Tibial nerve (tissue), 4 donors: Measurements from ENCODE around the gene GMDS. TPM values are rescaled to one million over a fixed set of nuclear protein-coding genes. Genes with fewer than 3 reads are reported as not detected.
A peak's percentile ranks its signal among the peaks of the same experiment; 100 is the strongest.

ENCODE experiments used
- DNase-seq, 2 donors: peaks; one replicate each; pipeline ENCODE4 v3.0.0-alpha.2; 2019; ENCODE audit warnings: low spot score in 2 of 2
- H3K27ac ChIP-seq, 4 donors: fragments of 200-600 bp; sonication (generic) in 3 of 4; one replicate each; pipeline ENCODE4 v1.5.1; 2017 to 2019; ENCODE audit warnings: mild to moderate bottlenecking in 1 of 4
- H3K27me3 ChIP-seq, 2 donors: fragments of 200-600 bp; sonication (generic) in 1 of 2; one replicate each; pipeline versions ENCODE4 v1.5.1 to v1.6.0; 2017 to 2019
- H3K36me3 ChIP-seq, 3 donors: fragments of 200-600 bp; sonication (generic); one replicate each; pipeline ENCODE4 v1.5.1; 2018 to 2019
- H3K4me1 ChIP-seq, 4 donors: fragments of 200-600 bp; sonication (generic) in 3 of 4; one replicate each; pipeline ENCODE4 v1.5.1; 2017 to 2019
- H3K4me3 ChIP-seq, 4 donors: fragments of 200-600 bp; sonication (generic) in 3 of 4; one replicate each; pipeline ENCODE4 v1.5.1; 2017 to 2019; ENCODE audit warnings: mild to moderate bottlenecking in 1 of 4, moderate library complexity in 1 of 4
- H3K9me3 ChIP-seq, 4 donors: fragments of 200-600 bp; sonication (generic) in 3 of 4; one replicate each; pipeline ENCODE4 v1.5.1; 2017 to 2019
- CTCF ChIP-seq, 5 experiments: fragments of 200-600 bp in 3 of 5; fragments of 450-650 bp in 2 of 5; sonication (generic) in 3 of 5; IDR thresholded peaks; one replicate each; pipeline ENCODE4 v1.5.1; 2016 to 2019; ENCODE audit warnings: antibody characterized with exemption in 5 of 5, mild to moderate bottlenecking in 3 of 5, moderate library complexity in 2 of 5
- EP300 ChIP-seq, 2 donors: sonication (generic); formaldehyde crosslinking; IDR thresholded peaks; one replicate each; pipeline ENCODE4 v1.6.1; 2017; ENCODE audit warnings: antibody characterized with exemption in 2 of 2, mild to moderate bottlenecking in 1 of 2
- POLR2A ChIP-seq, 2 donors: fragments of 450-650 bp; IDR thresholded peaks; one replicate each; pipeline ENCODE4 v1.6.1; 2017; ENCODE audit warnings: antibody characterized with exemption in 2 of 2, mild to moderate bottlenecking in 2 of 2, moderate library complexity in 2 of 2
- WGBS, 2 donors: methylation state at CpG; one replicate each; pipeline ENCODE4 v1.1.5; 2018; 5-methylcytosine and 5-hydroxymethylcytosine counted together
- total RNA-seq, 4 donors: library from RNA; depleted of rRNA; stranded (reverse); fragments of >200 nt; gene quantifications; one replicate each; pipeline ENCODE4 v1.1.0, GENCODE V29; 2016

GMDS gene
- total RNA-seq, 4 donors from 2014 or later: 14.9 to 46.5 (median 32.8) TPM

DNA sequence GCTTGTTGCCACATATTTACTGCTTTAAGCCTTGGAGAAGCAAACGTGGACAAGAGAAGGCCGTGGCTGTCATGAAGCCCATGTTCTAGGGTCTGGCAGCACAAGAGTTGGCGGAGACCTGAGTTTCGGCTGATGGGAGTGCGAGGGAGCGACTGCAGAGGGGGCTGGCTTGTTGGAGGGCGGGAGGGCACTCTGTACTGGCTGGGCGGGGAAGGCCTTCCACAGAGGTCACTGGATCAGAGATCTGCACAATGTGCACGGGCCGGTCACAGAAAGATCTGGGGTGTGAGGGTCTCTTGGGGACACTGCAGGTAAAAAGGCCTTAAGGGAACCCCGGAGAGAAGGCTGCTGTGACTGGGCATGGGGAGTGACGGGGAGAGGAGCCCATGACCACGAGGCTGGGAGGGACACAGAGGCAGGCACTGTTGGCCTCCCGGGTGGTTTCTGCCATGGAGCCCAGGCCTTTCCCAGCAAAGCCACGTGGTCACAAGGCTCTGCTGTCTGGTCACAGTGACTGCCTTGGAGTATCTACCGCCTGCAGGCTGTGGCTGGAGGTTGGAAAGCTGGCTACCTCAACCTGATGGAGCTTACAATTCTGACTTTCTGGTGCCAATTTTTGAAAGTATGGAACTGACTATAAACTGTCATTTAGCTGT is 611.9 kb downstream of the GMDS start:
- Histone ChIP-seq H3K4me1 (peaks cover 0 to 13% (median 0%) of the 10 kb centered on the region in 4 donors), H3K36me3 (peaks cover 0 to 2% (median 0%) of the 10 kb centered on the region in 3 donors), H3K27ac (no peak overlapping the region), H3K4me3 (no peak overlapping the region), H3K27me3 (peaks cover 0 to 18% of the 10 kb centered on the region in 2 donors), H3K9me3 (no peaks in the 10 kb centered on the region)
- no peak for DNase-seq
- 91% methylated on average over 14 to 16 of the region's 16 CpGs for WGBS, 2 donors
- TF ChIP-seq POLR2A (IDR thresholded peaks at IDR 0.05) (no peak), EP300 (IDR thresholded peaks at IDR 0.05) (no peak), CTCF (IDR thresholded peaks at IDR 0.05) (no peak)

DNA sequence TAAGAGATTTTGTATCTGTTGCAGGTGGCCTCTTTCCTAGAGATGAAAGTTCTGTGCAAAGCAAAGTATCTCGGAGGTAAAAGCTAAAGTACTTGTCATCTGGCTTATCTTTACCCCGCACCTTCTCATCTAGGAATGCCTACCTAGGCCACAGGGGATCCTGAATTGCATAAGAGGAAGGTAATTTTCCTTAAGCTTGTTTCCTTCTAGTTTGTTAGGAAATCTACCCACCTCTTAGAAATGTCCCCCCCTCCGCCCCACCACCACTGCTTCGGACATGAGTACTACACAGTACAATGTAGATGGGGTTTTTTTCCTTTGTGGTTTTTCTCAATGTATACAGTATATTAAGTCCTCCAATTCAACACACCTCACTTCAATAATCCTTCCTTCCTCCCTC is 614.2 kb downstream of the GMDS start:
- H3K36me3 ChIP-seq: peaks cover 0 to 2% (median 0%) of the 10 kb centered on the region in 3 donors
- H3K27ac ChIP-seq: no peak overlapping the region
- H3K4me3 ChIP-seq: no peak overlapping the region
- no peak for DNase-seq
- no peaks in the 10 kb centered on the region for H3K9me3 ChIP-seq
- TF ChIP-seq CTCF (IDR thresholded peaks at IDR 0.05): no peak
- TF ChIP-seq EP300 (IDR thresholded peaks at IDR 0.05): no peak
- 93 to 99% methylated on average over 4 of the region's 4 CpGs for WGBS, 2 donors
- peaks cover 0 to 38% of the 10 kb centered on the region in 2 donors for H3K27me3 ChIP-seq
- peaks cover 0 to 24% (median 2%) of the 10 kb centered on the region in 4 donors for H3K4me1 ChIP-seq

GRCh38 chr6:1630771-1631217 is 614.6 kb downstream of the GMDS start:
- DNase-seq: no peak
- no peak for TF ChIP-seq EP300 (IDR thresholded peaks at IDR 0.05)
- no peak for TF ChIP-seq POLR2A (IDR thresholded peaks at IDR 0.05)
- no peak for TF ChIP-seq CTCF (IDR thresholded peaks at IDR 0.05)
- Histone ChIP-seq H3K27me3 (peaks cover 0 to 42% of the 10 kb centered on the region in 2 donors), H3K4me1 (peaks cover 0 to 28% (median 4%) of the 10 kb centered on the region in 4 donors), H3K9me3 (no peaks in the 10 kb centered on the region), H3K4me3 (no peak overlapping the region), H3K27ac (no peak overlapping the region), H3K36me3 (peaks cover 0 to 2% (median 0%) of the 10 kb centered on the region in 3 donors)
- 87 to 89% methylated on average over 11 of the region's 11 CpGs for WGBS, 2 donors

DNA sequence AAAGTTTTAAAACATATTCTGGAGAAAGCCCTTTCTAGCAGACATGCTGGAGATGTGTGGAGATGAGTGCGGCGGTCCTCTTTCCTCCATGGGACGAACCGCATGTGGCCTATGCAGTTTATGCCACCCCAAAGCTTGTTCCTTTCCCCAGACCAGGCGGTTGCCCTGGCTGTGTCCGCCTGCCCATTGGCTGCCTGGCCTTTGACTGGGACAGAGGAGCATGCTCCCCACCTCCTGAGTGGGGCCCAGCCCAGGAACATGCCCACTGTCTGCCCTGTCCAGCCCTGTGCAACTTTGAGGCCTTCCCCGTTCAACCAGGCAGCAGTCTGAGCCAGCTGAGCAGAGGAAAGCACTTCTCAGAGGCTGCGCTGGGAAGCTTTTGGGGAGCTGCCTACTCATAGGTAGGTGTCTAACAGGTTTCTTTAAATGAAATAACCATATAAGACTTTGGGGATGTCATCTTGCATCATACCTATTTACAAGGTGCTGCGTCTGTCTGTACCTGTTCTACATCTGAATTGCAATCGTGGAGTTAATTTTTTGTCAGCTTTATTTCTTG is 615.1 kb downstream of the GMDS start:
- WGBS, 2 donors: 93 to 98% methylated on average over 10 of the region's 10 CpGs
- no peak for DNase-seq
- H3K9me3 ChIP-seq: no peaks in the 10 kb centered on the region
- no peak overlapping the region for H3K4me3 ChIP-seq
- H3K27me3 ChIP-seq: peaks cover 0 to 47% of the 10 kb centered on the region in 2 donors
- peaks cover 0 to 2% (median 0%) of the 10 kb centered on the region in 3 donors for H3K36me3 ChIP-seq
- TF ChIP-seq POLR2A (IDR thresholded peaks at IDR 0.05): no peak
- H3K4me1 ChIP-seq: peaks cover 0 to 29% (median 5%) of the 10 kb centered on the region in 4 donors
- H3K27ac ChIP-seq: no peak overlapping the region

GRCh38 chr6:1629316-1629715 is 616.1 kb downstream of the GMDS start:
- Histone ChIP-seq H3K27ac (peak overlapping the region in 2 of 4 donors; percentile 14 to 45), H3K4me3 (no peak overlapping the region), H3K4me1 (peaks cover 0 to 35% (median 8%) of the 10 kb centered on the region in 4 donors), H3K9me3 (no peaks in the 10 kb centered on the region), H3K27me3 (peaks cover 0 to 56% of the 10 kb centered on the region in 2 donors), H3K36me3 (peaks cover 0 to 2% (median 0%) of the 10 kb centered on the region in 3 donors)
- TF ChIP-seq EP300 (IDR thresholded peaks at IDR 0.05) (no peak), POLR2A (IDR thresholded peaks at IDR 0.05) (no peak), CTCF (IDR thresholded peaks at IDR 0.05) (no peak)
- 77 to 78% methylated on average over 14 of the region's 14 CpGs for WGBS, 2 donors
- no peak for DNase-seq
